ENCODE data around the gene ANO1. TPM values are rescaled to one million over a fixed set of nuclear protein-coding genes. Genes with fewer than 3 reads are reported as not detected.
"Not testable (repeated sequence)": the region's sequence is repeated elsewhere in the genome, so short reads cannot be mapped to it uniquely, and the experiment has no call there.

The ANO1 gene
- total and polyA plus RNA-seq, 4 donors: 25.5 to 136 (median 69.8) TPM

DNA sequence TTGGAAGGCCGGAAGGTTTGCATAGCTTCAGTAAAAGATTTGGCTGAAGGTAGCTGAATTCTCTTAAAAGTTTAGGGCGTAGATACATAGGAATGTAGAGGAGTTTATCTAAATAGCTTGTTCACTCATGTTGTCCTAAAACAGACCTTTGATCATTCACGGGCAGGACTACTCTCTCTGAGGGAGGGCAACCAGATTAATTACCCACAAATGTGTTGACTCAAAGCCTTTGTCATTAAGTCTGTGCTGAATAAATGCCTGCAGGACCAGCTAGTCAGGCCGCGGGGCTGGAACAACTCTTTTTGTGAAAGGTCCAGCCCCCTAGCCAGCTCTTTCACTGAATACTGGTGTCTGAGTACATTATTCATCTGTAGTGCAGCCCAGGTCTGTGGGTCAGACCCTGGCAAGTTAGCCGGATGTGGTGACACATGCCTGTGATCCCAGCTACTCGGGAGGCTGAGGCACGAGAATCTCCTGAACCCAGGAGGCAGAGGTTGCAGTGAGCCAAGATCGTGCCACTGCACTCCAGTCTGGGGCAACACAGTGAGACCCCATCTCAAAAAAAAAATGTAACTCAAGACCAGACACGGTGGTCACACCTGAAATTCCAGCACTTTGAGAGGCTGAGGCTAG lies 122.2 kb downstream of the ANO1 start:
- Histone ChIP-seq H3K4me3 (ENCODE audit: low read length in 2 of 2) (no peak overlapping the region), H3K9me3 (ENCODE audit: control insufficient read depth, low read length) (no peaks in the 10 kb centered on the region), H3K27me3 (ENCODE audit: control insufficient read depth in 1 of 2, insufficient read depth in 2 of 2, low read length in 1 of 2) (no peaks in the 10 kb centered on the region), H3K36me3 (ENCODE audit: control insufficient read depth in 1 of 2, insufficient read depth in 2 of 2, low read length in 1 of 2) (no peaks in the 10 kb centered on the region), H3K27ac (ENCODE audit: low read depth in 1 of 2, low read length in 2 of 2) (no peak overlapping the region), H3K4me1 (ENCODE audit: control insufficient read depth in 1 of 2, insufficient read depth in 2 of 2, low read length in 2 of 2) (no peaks in the 10 kb centered on the region)
- WGBS, 2 donors: 70 to 71% methylated on average over 10 of the region's 10 CpGs
- ATAC-seq (ENCODE audit: low FRiP score): no peak
- DNase-seq: peak in 1 of 2 donors; percentile 12
- intact Hi-C loops (cut with DNase I): no loop called here

DNA sequence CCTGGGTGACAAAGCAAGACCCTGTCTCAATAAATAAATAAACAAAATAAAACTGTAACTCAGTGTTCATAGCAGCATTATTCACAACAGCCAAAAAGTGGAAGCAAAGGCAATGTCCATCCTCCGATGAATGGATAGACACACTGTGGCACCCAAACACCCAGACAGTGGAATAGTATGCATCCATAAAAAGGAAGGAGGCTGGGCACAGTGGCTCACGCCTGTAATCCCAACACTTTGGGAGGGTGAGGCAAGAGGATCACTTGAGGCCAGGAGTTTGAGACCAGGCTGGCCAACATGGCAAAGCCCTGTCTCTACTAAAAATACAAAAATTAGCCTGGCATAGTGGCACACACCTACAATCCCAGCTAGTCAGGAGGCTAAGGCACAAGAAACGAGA lies 122.9 kb downstream of the ANO1 start:
- intact Hi-C loops (cut with DNase I); H3K4me3 ChIP-seq (ENCODE audit: low read length in 2 of 2); DNase-seq; H3K27me3 ChIP-seq (ENCODE audit: control insufficient read depth in 1 of 2, insufficient read depth in 2 of 2, low read length in 1 of 2); ATAC-seq (ENCODE audit: low FRiP score); H3K36me3 ChIP-seq (ENCODE audit: control insufficient read depth in 1 of 2, insufficient read depth in 2 of 2, low read length in 1 of 2); H3K4me1 ChIP-seq (ENCODE audit: control insufficient read depth in 1 of 2, insufficient read depth in 2 of 2, low read length in 2 of 2); H3K27ac ChIP-seq (ENCODE audit: low read depth in 1 of 2, low read length in 2 of 2); H3K9me3 ChIP-seq (ENCODE audit: control insufficient read depth, low read length): not testable (repeated sequence)
- 87 to 89% methylated on average over 3 of the region's 3 CpGs for WGBS, 2 donors

DNA sequence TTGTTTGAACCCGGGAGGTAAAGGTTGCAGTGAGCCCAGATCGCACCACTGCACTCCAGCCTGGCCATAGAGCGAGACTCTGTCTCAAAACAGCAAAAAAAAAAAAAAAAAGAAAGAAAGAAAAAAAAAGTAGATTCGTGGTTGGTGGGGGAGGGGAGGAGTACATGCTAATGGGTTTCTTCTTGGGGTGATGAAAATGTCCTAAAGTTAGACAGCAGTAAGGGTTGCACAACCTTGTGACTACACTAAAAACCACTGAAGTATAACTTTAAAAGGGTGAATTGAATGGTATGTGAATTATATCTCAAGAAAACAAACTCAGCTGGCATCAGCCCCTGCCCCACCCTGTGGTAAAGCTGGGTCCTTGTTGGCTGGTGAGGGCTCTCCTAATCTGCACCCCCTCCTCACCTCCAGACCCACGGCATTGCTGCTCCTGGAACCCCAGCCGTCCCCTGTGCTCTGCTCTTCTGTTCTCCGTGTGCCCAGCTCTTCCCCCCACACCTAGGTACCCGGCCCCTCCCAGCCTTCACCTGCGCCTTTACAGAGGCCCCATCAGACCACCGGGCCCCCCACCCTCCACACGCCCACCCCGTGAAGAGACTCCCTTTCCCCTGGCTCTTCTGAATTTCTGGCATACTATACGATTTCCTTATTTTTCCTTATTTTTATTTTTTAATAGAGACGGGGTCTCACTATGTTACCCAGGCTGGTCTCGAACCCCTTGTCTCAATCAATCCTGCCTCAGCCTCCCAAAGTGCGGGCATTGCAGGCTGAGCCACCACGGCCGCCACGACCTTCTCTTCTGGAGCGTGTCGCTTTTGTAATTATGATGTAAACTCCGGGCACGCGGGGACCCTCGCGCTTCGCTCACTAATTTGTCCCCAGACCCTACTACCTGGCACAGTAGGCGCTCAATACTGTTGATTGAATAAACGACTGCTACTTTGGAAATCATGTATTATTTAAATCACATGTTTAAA lies 124.1 kb downstream of the ANO1 start:
- 59 to 67% methylated on average over 29 of the region's 29 CpGs for WGBS, 2 donors
- Histone ChIP-seq H3K36me3 (ENCODE audit: control insufficient read depth in 1 of 2, insufficient read depth in 2 of 2, low read length in 1 of 2) (peaks cover 0 to 5% of the 10 kb centered on the region in 2 donors), H3K4me3 (ENCODE audit: low read length in 2 of 2) (peak overlapping the region in 1 of 2 donors; percentile 96), H3K9me3 (ENCODE audit: control insufficient read depth, low read length) (no peaks in the 10 kb centered on the region), H3K27ac (ENCODE audit: low read depth in 1 of 2, low read length in 2 of 2) (no peak overlapping the region), H3K27me3 (ENCODE audit: control insufficient read depth in 1 of 2, insufficient read depth in 2 of 2, low read length in 1 of 2) (no peaks in the 10 kb centered on the region), H3K4me1 (ENCODE audit: control insufficient read depth in 1 of 2, insufficient read depth in 2 of 2, low read length in 2 of 2) (no peaks in the 10 kb centered on the region)
- ATAC-seq (ENCODE audit: low FRiP score) (no peak), DNase-seq (peak in 1 of 2 donors; percentile 51)
- intact Hi-C loops (cut with DNase I): no loop called here

DNA sequence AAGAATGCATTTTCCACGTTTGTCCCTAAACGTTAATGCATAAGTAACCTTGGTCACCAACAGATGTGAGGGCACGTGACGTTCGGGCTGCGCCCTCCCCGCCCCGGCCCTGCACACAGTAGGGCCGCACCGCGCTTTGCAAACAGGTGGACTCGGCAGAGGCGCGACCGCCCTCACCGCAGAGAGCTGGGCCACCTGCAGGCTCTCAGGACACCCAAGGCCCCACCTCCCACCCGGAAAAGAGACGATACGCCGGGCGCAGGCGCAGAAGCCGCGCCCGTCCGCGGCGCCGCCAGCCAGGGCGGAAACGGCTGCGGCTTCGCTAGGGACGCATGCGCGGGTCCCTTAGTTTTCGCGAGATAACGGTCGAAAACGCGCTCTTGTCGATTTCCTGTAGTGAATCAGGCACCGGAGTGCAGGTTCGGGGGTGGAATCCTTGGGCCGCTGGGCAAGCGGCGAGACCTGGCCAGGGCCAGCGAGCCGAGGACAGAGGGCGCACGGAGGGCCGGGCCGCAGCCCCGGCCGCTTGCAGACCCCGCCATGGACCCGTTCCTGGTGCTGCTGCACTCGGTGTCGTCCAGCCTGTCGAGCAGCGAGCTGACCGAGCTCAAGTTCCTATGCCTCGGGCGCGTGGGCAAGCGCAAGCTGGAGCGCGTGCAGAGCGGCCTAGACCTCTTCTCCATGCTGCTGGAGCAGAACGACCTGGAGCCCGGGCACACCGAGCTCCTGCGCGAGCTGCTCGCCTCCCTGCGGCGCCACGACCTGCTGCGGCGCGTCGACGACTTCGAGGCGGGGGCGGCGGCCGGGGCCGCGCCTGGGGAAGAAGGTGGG lies 125.0 kb downstream of the ANO1 start, which contains the start of gene FADD:
Gene FADD (plus strand): TSS at position 377 of the 831 bp plus-strand sequence. CDS start 164 bp downstream, at position 541.
- Histone ChIP-seq H3K36me3 (ENCODE audit: control insufficient read depth in 1 of 2, insufficient read depth in 2 of 2, low read length in 1 of 2) (peaks cover 0 to 8% of the 10 kb centered on the region in 2 donors), H3K4me1 (ENCODE audit: control insufficient read depth in 1 of 2, insufficient read depth in 2 of 2, low read length in 2 of 2) (no peaks in the 10 kb centered on the region), H3K27me3 (ENCODE audit: control insufficient read depth in 1 of 2, insufficient read depth in 2 of 2, low read length in 1 of 2) (no peaks in the 10 kb centered on the region), H3K9me3 (ENCODE audit: control insufficient read depth, low read length) (no peaks in the 10 kb centered on the region), H3K27ac (ENCODE audit: low read depth in 1 of 2, low read length in 2 of 2) (peak within 1 kb of the TSS in 1 of 2 donors; percentile 75), H3K4me3 (ENCODE audit: low read length in 2 of 2) (peak within 1 kb of the TSS; percentile 67 to 96)
- ATAC-seq (ENCODE audit: low FRiP score) (peak; percentile 89), DNase-seq (peak; percentile 95 to 97)
- intact Hi-C loops (cut with DNase I): no loop called here
- 0 to 1% methylated on average over 77 to 91 of the region's 91 CpGs for WGBS, 2 donors

DNA sequence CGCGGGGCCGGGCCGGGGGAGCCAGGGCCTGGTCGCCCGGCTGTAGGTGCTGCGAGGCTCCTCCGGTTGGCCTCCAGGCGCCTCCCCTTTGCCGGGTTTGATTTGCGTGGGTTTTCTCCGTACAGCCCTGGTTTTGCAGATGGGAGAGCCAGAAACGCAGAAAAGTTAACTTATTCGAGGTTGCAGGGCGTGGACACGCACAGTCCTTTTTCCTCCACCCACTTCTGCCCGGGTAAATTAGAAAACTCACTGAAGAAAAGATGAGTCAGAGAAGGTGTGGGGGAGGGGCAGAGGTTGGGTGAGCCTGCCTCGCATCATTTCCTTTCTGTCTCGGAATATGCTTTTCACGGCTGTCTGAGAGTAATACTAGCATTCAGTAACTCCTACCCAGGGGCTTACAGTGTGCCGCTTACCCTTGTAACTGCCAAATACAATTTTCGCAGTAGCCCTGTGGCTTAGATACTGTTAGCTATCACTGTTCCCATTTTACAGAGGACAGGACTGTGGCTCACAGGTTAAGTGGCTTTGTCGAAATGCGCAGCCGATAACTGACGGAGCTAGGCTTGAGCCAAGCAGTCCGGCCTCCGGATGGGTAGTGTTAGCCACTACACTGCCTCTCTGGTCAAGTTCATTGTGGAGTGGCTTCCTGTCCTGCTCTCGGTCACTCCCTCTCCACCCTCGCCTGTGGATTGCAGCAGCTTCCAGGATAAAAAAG lies 125.8 kb downstream of the ANO1 start:
- DNase-seq (peak in 1 of 2 donors; percentile 80), ATAC-seq (ENCODE audit: low FRiP score) (peak; percentile 34)
- H3K36me3 ChIP-seq (ENCODE audit: control insufficient read depth in 1 of 2, insufficient read depth in 2 of 2, low read length in 1 of 2): peaks cover 3 to 8% of the 10 kb centered on the region in 2 donors
- no peaks in the 10 kb centered on the region for H3K27me3 ChIP-seq (ENCODE audit: control insufficient read depth in 1 of 2, insufficient read depth in 2 of 2, low read length in 1 of 2)
- WGBS, 2 donors: 4% methylated on average over 29 to 30 of the region's 30 CpGs
- H3K4me1 ChIP-seq (ENCODE audit: control insufficient read depth in 1 of 2, insufficient read depth in 2 of 2, low read length in 2 of 2): no peaks in the 10 kb centered on the region
- peak overlapping the region; percentile 67 to 96 for H3K4me3 ChIP-seq (ENCODE audit: low read length in 2 of 2)
- H3K27ac ChIP-seq (ENCODE audit: low read depth in 1 of 2, low read length in 2 of 2): peak overlapping the region in 1 of 2 donors; percentile 75
- H3K9me3 ChIP-seq (ENCODE audit: control insufficient read depth, low read length): no peaks in the 10 kb centered on the region
- intact Hi-C loops (cut with DNase I): loop anchor here in 1 of 2 donors (1.0 kb wide), 1 partner anchor 66 kb away; the partner anchor contains the start of gene PPFIA1

DNA sequence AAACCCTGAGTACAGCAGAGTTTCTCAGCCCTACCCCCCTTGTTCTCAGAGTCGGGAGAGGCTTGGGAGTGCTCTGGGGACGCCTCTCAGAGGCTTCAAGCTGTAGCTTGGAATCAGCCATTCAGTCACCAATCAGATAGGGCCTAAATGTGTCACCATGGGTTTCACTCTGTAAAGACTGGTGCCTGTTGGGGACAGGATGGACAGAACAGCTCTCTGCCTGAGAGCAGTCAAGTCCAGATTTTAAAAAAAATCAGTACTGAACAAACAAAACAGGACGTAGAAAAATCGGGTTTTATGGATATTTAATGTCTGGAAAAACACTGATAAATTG lies 126.3 kb downstream of the ANO1 start:
- no peaks in the 10 kb centered on the region for H3K27me3 ChIP-seq (ENCODE audit: control insufficient read depth in 1 of 2, insufficient read depth in 2 of 2, low read length in 1 of 2)
- 20 to 21% methylated on average over 4 of the region's 4 CpGs for WGBS, 2 donors
- peaks cover 3 to 8% of the 10 kb centered on the region in 2 donors for H3K36me3 ChIP-seq (ENCODE audit: control insufficient read depth in 1 of 2, insufficient read depth in 2 of 2, low read length in 1 of 2)
- intact Hi-C loops (cut with DNase I): loop anchor here in 1 of 2 donors (1.0 kb wide), 1 partner anchor 66 kb away; the partner anchor contains the start of gene PPFIA1
- H3K4me1 ChIP-seq (ENCODE audit: control insufficient read depth in 1 of 2, insufficient read depth in 2 of 2, low read length in 2 of 2): no peaks in the 10 kb centered on the region
- peak overlapping the region in 1 of 2 donors; percentile 16 for H3K27ac ChIP-seq (ENCODE audit: low read depth in 1 of 2, low read length in 2 of 2)
- ATAC-seq (ENCODE audit: low FRiP score): no peak
- no peaks in the 10 kb centered on the region for H3K9me3 ChIP-seq (ENCODE audit: control insufficient read depth, low read length)
- H3K4me3 ChIP-seq (ENCODE audit: low read length in 2 of 2): peak overlapping the region; percentile 67 to 96
- DNase-seq: no peak

DNA sequence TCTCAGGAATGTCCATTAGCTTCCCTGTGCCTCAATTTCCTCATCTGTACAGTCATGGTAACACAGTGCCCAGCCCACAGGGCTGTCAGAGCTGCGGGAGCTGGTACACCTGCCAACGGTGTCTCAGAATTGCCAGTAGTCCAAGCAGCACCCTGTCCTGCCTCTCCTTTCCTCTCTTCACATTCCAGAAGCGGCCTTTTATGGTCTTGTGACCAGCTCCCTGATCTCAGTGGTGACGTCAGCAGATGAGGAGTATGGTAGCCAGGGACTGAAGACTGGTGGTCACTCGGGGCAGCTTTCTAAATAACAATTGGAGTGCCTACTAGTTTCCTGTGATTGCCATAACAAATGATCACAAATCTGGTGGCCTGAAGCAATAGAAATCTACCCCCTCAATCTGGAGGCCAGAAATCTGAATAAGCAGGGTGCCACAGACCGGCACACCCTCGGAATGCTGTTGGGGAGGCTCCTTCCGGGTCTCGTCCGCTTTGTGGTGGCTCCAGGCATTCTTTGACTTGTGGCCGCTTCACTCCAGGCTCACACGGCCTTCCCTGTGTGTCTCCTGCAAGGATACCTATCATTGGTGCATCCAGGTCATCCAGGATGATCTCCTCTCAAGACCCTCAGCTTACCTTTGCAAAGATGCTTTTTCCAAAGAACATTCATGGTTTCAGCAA lies 127.1 kb downstream of the ANO1 start:
- Histone ChIP-seq H3K27me3 (ENCODE audit: control insufficient read depth in 1 of 2, insufficient read depth in 2 of 2, low read length in 1 of 2) (no peaks in the 10 kb centered on the region), H3K4me3 (ENCODE audit: low read length in 2 of 2) (no peak overlapping the region), H3K4me1 (ENCODE audit: control insufficient read depth in 1 of 2, insufficient read depth in 2 of 2, low read length in 2 of 2) (no peaks in the 10 kb centered on the region), H3K27ac (ENCODE audit: low read depth in 1 of 2, low read length in 2 of 2) (no peak overlapping the region), H3K36me3 (ENCODE audit: control insufficient read depth in 1 of 2, insufficient read depth in 2 of 2, low read length in 1 of 2) (peaks cover 3 to 8% of the 10 kb centered on the region in 2 donors), H3K9me3 (ENCODE audit: control insufficient read depth, low read length) (no peaks in the 10 kb centered on the region)
- no peak for ATAC-seq (ENCODE audit: low FRiP score)
- DNase-seq: peak in 1 of 2 donors; percentile 22
- intact Hi-C loops (cut with DNase I): no loop called here
- 80 to 81% methylated on average over 12 of the region's 12 CpGs for WGBS, 2 donors

All from aorta (tissue), 5 donors.